Colonic mucosa (tissue), 4 donors: ENCODE results near the gene CSF2. TPM values are rescaled to one million over a fixed set of nuclear protein-coding genes. Genes with fewer than 3 reads are reported as not detected.

Source experiments
- DNase-seq: peaks from one replicate; pipeline ENCODE4 v3.0.0-alpha.2; 2020
- H3K27ac ChIP-seq: fragments of 200-600 bp; one replicate; pipeline ENCODE4 v1.8.0; 2021
- H3K27me3 ChIP-seq: fragments of 200-600 bp; one replicate; pipeline ENCODE4 v1.8.0; 2021
- H3K36me3 ChIP-seq: fragments of 200-600 bp; one replicate; pipeline ENCODE4 v1.8.0; 2021
- H3K4me1 ChIP-seq: fragments of 200-600 bp; one replicate; pipeline ENCODE4 v1.8.0; 2021; ENCODE audit warnings: mild to moderate bottlenecking
- H3K4me3 ChIP-seq: fragments of 200-600 bp; one replicate; pipeline ENCODE4 v1.8.0; 2021
- H3K9ac ChIP-seq, 2 donors: one replicate each; pipeline ENCODE4 v1.7.0; 2013; ENCODE audit warnings: control low read depth in 2 of 2, low read depth in 2 of 2, low read length in 2 of 2
- H3K9me3 ChIP-seq: fragments of 200-600 bp; one replicate; pipeline ENCODE4 v1.8.0; 2021
- CTCF ChIP-seq: fragments of 200-600 bp; IDR thresholded peaks from one replicate; pipeline ENCODE4 v1.8.0; 2022; ENCODE audit warnings: antibody characterized with exemption, mild to moderate bottlenecking
- intact Hi-C: fragments of 100-400 bp; cut with DNase I; formaldehyde crosslinking; loops from one replicate; pipeline ENCODE4 v1.14.1; 2022
- total RNA-seq, 2 donors: library from RNA; stranded (reverse); fragmentation: NEBNext Ultra II Directional in 1 of 2; extraction: Animal tissue kit (Norgen Biotek cat#: 25700) in 1 of 2; gene quantifications; one replicate each; pipeline ENCODE4 v1.2.1, GENCODE V29; 2021
- donor health status: healthy.
- donor health status: DM: no; HTN: no; CAD: no.
- donor health status: DM: no; HTN: no; CAD: no.

The CSF2 gene
- total RNA-seq, 2 donors from 2014 or later = 0.67 TPM; not detected in 1

- no peak for DNase-seq
- no peaks in the 10 kb centered on the region for H3K9me3 ChIP-seq
- no peaks in the 10 kb centered on the region for H3K36me3 ChIP-seq
- H3K27ac ChIP-seq = no peak overlapping the region
- no peak overlapping the region for H3K9ac ChIP-seq
- intact Hi-C loops = no loop called here
- no peaks in the 10 kb centered on the region for H3K4me1 ChIP-seq
- no peak for TF ChIP-seq CTCF
- no peaks in the 10 kb centered on the region for H3K27me3 ChIP-seq
- no peak overlapping the region for H3K4me3 ChIP-seq
Observed at GRCh38 chr5:132072070-132072469, 1.5 kb upstream of the CSF2 start.

- no peaks in the 10 kb centered on the region for H3K36me3 ChIP-seq
- no peak overlapping the region for H3K4me3 ChIP-seq
- no peak overlapping the region for H3K9ac ChIP-seq
- no peak for TF ChIP-seq CTCF
- no peak overlapping the region for H3K27ac ChIP-seq
- no peaks in the 10 kb centered on the region for H3K27me3 ChIP-seq
- no peaks in the 10 kb centered on the region for H3K4me1 ChIP-seq
- intact Hi-C loops = no loop called here
- no peaks in the 10 kb centered on the region for H3K9me3 ChIP-seq
- no peak for DNase-seq
Observed at GRCh38 chr5:132072528-132072927, 1.1 kb upstream of the CSF2 start.

- intact Hi-C loops = no loop called here
- Histone ChIP-seq H3K4me3 (no peak overlapping the region), H3K27ac (no peak overlapping the region), H3K9me3 (no peaks in the 10 kb centered on the region), H3K9ac (no peak overlapping the region), H3K27me3 (no peaks in the 10 kb centered on the region), H3K4me1 (no peaks in the 10 kb centered on the region), H3K36me3 (no peaks in the 10 kb centered on the region)
- no peak for TF ChIP-seq CTCF
- no peak for DNase-seq
Observed at GRCh38 chr5:132074091-132074771, 642 bp downstream of the CSF2 start.

GRCh38 chr5:132074772-132075718, 1.5 kb downstream of the CSF2 start:
- Histone ChIP-seq H3K36me3 (no peaks in the 10 kb centered on the region), H3K27me3 (no peaks in the 10 kb centered on the region), H3K4me1 (no peaks in the 10 kb centered on the region), H3K4me3 (no peak overlapping the region), H3K9me3 (no peaks in the 10 kb centered on the region), H3K9ac (no peak overlapping the region), H3K27ac (no peak overlapping the region)
- TF ChIP-seq CTCF = no peak
- DNase-seq = no peak
- intact Hi-C loops = no loop called here

GRCh38 chr5:132075719-132076077, 2.1 kb downstream of the CSF2 start:
- DNase-seq = no peak
- no peak overlapping the region for H3K27ac ChIP-seq
- no peak overlapping the region for H3K4me3 ChIP-seq
- no peaks in the 10 kb centered on the region for H3K27me3 ChIP-seq
- H3K9ac ChIP-seq = no peak overlapping the region
- intact Hi-C loops = no loop called here
- no peaks in the 10 kb centered on the region for H3K4me1 ChIP-seq
- no peak for TF ChIP-seq CTCF
- H3K9me3 ChIP-seq = no peaks in the 10 kb centered on the region
- H3K36me3 ChIP-seq = no peaks in the 10 kb centered on the region
